Right atrium auricular region (tissue), 2 donors: ENCODE measurements around the gene ABHD17B. TPM values are rescaled to one million over a fixed set of nuclear protein-coding genes. Genes with fewer than 3 reads are reported as not detected.
"Not testable (repeated sequence)": the region's sequence is repeated elsewhere in the genome, so short reads cannot be mapped to it uniquely, and the experiment has no call there.

ENCODE experiments used
- DNase-seq: peaks from one replicate; pipeline ENCODE4 v3.0.0-alpha.2; 2019; ENCODE audit warnings: low spot score
- H3K27ac ChIP-seq, 2 donors: fragments of 200-600 bp; sonication (generic); 1 replicate in 1 of 2; 2 replicates in 1 of 2; pipeline ENCODE4 v1.5.1; 2016 to 2019
- H3K27me3 ChIP-seq, 2 donors: fragments of 200-600 bp; sonication (generic); one replicate each; pipeline versions ENCODE4 v1.5.1 to v1.6.0; 2017 to 2019
- H3K36me3 ChIP-seq: fragments of 200-600 bp; sonication (generic); one replicate; pipeline ENCODE4 v1.5.1; 2016
- H3K4me1 ChIP-seq, 2 donors: fragments of 200-600 bp; sonication (generic); one replicate each; pipeline versions ENCODE4 v1.5.1 to v1.6.0; 2017 to 2019
- H3K4me3 ChIP-seq, 2 donors: fragments of 200-600 bp; sonication (generic); 1 replicate in 1 of 2; 2 replicates in 1 of 2; pipeline ENCODE4 v1.5.1; 2017 to 2019; ENCODE audit warnings: mild to moderate bottlenecking in 1 of 2, moderate library complexity in 1 of 2
- H3K9me3 ChIP-seq, 2 donors: fragments of 200-600 bp; sonication (generic); one replicate each; pipeline ENCODE4 v1.5.1; 2019
- CTCF ChIP-seq, 2 donors: fragments of 200-600 bp; sonication (generic); IDR thresholded peaks; one replicate each; pipeline ENCODE4 v1.5.1; 2019; ENCODE audit warnings: antibody characterized with exemption in 2 of 2
- total RNA-seq, 2 donors: library from RNA; depleted of rRNA; stranded (reverse); fragments of >200 nt; gene quantifications; one replicate each; pipeline ENCODE4 v1.1.0, GENCODE V29; 2016

The ABHD17B gene
- total RNA-seq, 2 donors from 2014 or later: 13.0 to 14.1 TPM

GRCh38 chr9:71901695-71902597, 9.0 kb downstream of the ABHD17B start:
- DNase-seq: no peak
- no peak for TF ChIP-seq CTCF (IDR thresholded peaks at IDR 0.05)
- H3K27me3 ChIP-seq: no peaks in the 10 kb centered on the region
- no peaks in the 10 kb centered on the region for H3K36me3 ChIP-seq
- H3K4me3 ChIP-seq: no peak overlapping the region
- H3K27ac ChIP-seq: no peak overlapping the region
- H3K9me3 ChIP-seq: no peaks in the 10 kb centered on the region
- H3K4me1 ChIP-seq: peaks cover 0 to 17% of the 10 kb centered on the region in 2 donors

- not testable (repeated sequence) for H3K9me3 ChIP-seq, H3K27ac ChIP-seq, H3K36me3 ChIP-seq, H3K27me3 ChIP-seq, H3K4me3 ChIP-seq, DNase-seq
- peaks cover 0 to 22% of the 10 kb centered on the region in 2 donors for H3K4me1 ChIP-seq
Observed at GRCh38 chr9:71898756-71899155, 12.2 kb downstream of the ABHD17B start.

- Histone ChIP-seq H3K36me3 (no peaks in the 10 kb centered on the region), H3K27me3 (no peaks in the 10 kb centered on the region), H3K27ac (no peak overlapping the region), H3K9me3 (no peaks in the 10 kb centered on the region), H3K4me1 (peaks cover 0 to 20% of the 10 kb centered on the region in 2 donors), H3K4me3 (no peak overlapping the region)
- no peak for DNase-seq
- no peak for TF ChIP-seq CTCF (IDR thresholded peaks at IDR 0.05)
Observed at GRCh38 chr9:71897577-71897976, 13.4 kb downstream of the ABHD17B start.

- H3K4me1 ChIP-seq: peaks cover 0 to 20% of the 10 kb centered on the region in 2 donors
- no peaks in the 10 kb centered on the region for H3K9me3 ChIP-seq
- TF ChIP-seq CTCF (IDR thresholded peaks at IDR 0.05): no peak
- H3K4me3 ChIP-seq: no peak overlapping the region
- DNase-seq: no peak
- H3K36me3 ChIP-seq: no peaks in the 10 kb centered on the region
- no peak overlapping the region for H3K27ac ChIP-seq
- no peaks in the 10 kb centered on the region for H3K27me3 ChIP-seq
Observed at GRCh38 chr9:71896761-71897160, 14.2 kb downstream of the ABHD17B start.

- Histone ChIP-seq H3K4me1 (peaks cover 0 to 20% of the 10 kb centered on the region in 2 donors), H3K27ac (no peak overlapping the region)
Observed at GRCh38 chr9:71895955-71896354, 15.0 kb downstream of the ABHD17B start.

More at GRCh38 chr9:71895955-71896354, 15.0 kb downstream of the ABHD17B start:
- H3K36me3 ChIP-seq: no peaks in the 10 kb centered on the region
- no peak overlapping the region for H3K4me3 ChIP-seq
- TF ChIP-seq CTCF (IDR thresholded peaks at IDR 0.05): no peak
- H3K27me3 ChIP-seq: no peaks in the 10 kb centered on the region
- no peak for DNase-seq
- H3K9me3 ChIP-seq: no peaks in the 10 kb centered on the region
